Measurements from ENCODE around the gene PSMD9. TPM values are rescaled to one million over a fixed set of nuclear protein-coding genes. Genes with fewer than 3 reads are reported as not detected.
"Not testable (repeated sequence)": the region's sequence is repeated elsewhere in the genome, so short reads cannot be mapped to it uniquely, and the experiment has no call there.

PSMD9 gene
- total RNA-seq, 4 donors from 2014 or later, result 40.5 to 73.1 (median 57.2) TPM

- no peak for TF ChIP-seq CTCF (IDR thresholded peaks at IDR 0.05)
- DNase-seq (ENCODE audit: low spot score) (no peak), ATAC-seq (ENCODE audit: low FRiP score) (no peak)
These were observed 38.9 kb upstream of the PSMD9 start for GRCh38 chr12:121849665-121850064.

GRCh38 chr12:121852392-121852791 is 36.2 kb upstream of the PSMD9 start:
- ATAC-seq (ENCODE audit: low FRiP score); DNase-seq (ENCODE audit: low spot score): not testable (repeated sequence)

- no peak for TF ChIP-seq CTCF (IDR thresholded peaks at IDR 0.05)
- no peak for ATAC-seq (ENCODE audit: low FRiP score)
- DNase-seq (ENCODE audit: low spot score), result no peak
These were observed 31.0 kb upstream of the PSMD9 start for GRCh38 chr12:121857322-121858246.

- no peak for DNase-seq (ENCODE audit: low spot score)
- TF ChIP-seq CTCF (IDR thresholded peaks at IDR 0.05), result no peak
- no peak for ATAC-seq (ENCODE audit: low FRiP score)
These were observed 30.3 kb upstream of the PSMD9 start for GRCh38 chr12:121858318-121858661.

GRCh38 chr12:121858662-121859572 is 29.7 kb upstream of the PSMD9 start, which contains the start of gene HPD:
HPD (minus strand) TSS chr12:121858859; CDS start chr12:121858823, 36 bp downstream.
- peak; percentile 85 for ATAC-seq (ENCODE audit: low FRiP score)
- no peak for TF ChIP-seq CTCF (IDR thresholded peaks at IDR 0.05)
- no peak for DNase-seq (ENCODE audit: low spot score)

GRCh38 chr12:121860257-121860656 is 28.3 kb upstream of the PSMD9 start:
- no peak for ATAC-seq (ENCODE audit: low FRiP score)
- DNase-seq (ENCODE audit: low spot score), result no peak
- TF ChIP-seq CTCF (IDR thresholded peaks at IDR 0.05), result no peak

GRCh38 chr12:121860699-121861098 is 27.9 kb upstream of the PSMD9 start:
- not testable (repeated sequence) for ATAC-seq (ENCODE audit: low FRiP score); DNase-seq (ENCODE audit: low spot score)

Data from omental fat pad (tissue), 4 donors.